HG03045 (cell line): Measurements from ENCODE around the gene ARHGEF12.

Source experiments
- ATAC-seq: cut with Tn5 transposase; IDR thresholded peaks from one replicate; pipeline ENCODE4 v1.9.1; 2021; ENCODE audit warnings: mild to moderate bottlenecking, moderate library complexity; ENCODE audit not compliant: unreplicated experiment

The ARHGEF12 gene

GRCh38 chr11:120514541-120515121 lies 178.4 kb downstream of the ARHGEF12 start:
- no peak for ATAC-seq

- ATAC-seq = no peak
Measured at GRCh38 chr11:120515186-120515723, 179.0 kb downstream of the ARHGEF12 start.

GRCh38 chr11:120516461-120517389 lies 180.5 kb downstream of the ARHGEF12 start:
- no peak for ATAC-seq

- ATAC-seq = no peak
Measured at GRCh38 chr11:120517390-120517761, 181.2 kb downstream of the ARHGEF12 start.

GRCh38 chr11:120517801-120518291 lies 181.6 kb downstream of the ARHGEF12 start:
- no peak for ATAC-seq

GRCh38 chr11:120518356-120518755 lies 182.1 kb downstream of the ARHGEF12 start:
- no peak for ATAC-seq

- ATAC-seq = no peak
Measured at GRCh38 chr11:120519474-120519873, 183.3 kb downstream of the ARHGEF12 start.

- no peak for ATAC-seq
Measured at GRCh38 chr11:120520091-120520822, 184.0 kb downstream of the ARHGEF12 start.

GRCh38 chr11:120521176-120521575 lies 185.0 kb downstream of the ARHGEF12 start:
- no peak for ATAC-seq

- ATAC-seq = no peak
Measured at GRCh38 chr11:120522021-120522420, 185.8 kb downstream of the ARHGEF12 start.

GRCh38 chr11:120522736-120523135 lies 186.5 kb downstream of the ARHGEF12 start:
- ATAC-seq = no peak

GRCh38 chr11:120523196-120523595 lies 187.0 kb downstream of the ARHGEF12 start:
- no peak for ATAC-seq

GRCh38 chr11:120524536-120525085 lies 188.4 kb downstream of the ARHGEF12 start:
- no peak for ATAC-seq

GRCh38 chr11:120525261-120526171 lies 189.3 kb downstream of the ARHGEF12 start:
- no peak for ATAC-seq

GRCh38 chr11:120526241-120526640 lies 190.0 kb downstream of the ARHGEF12 start:
- ATAC-seq = no peak

GRCh38 chr11:120527111-120527761 lies 191.0 kb downstream of the ARHGEF12 start:
- ATAC-seq = no peak

GRCh38 chr11:120528749-120529148 lies 192.5 kb downstream of the ARHGEF12 start:
- ATAC-seq = no peak

- no peak for ATAC-seq
Measured at GRCh38 chr11:120529214-120529613, 193.0 kb downstream of the ARHGEF12 start.

- ATAC-seq = no peak
Measured at GRCh38 chr11:120529911-120530310, 193.7 kb downstream of the ARHGEF12 start.
